Stimulated activated CD8-positive, alpha-beta memory T cell treated with anti-CD3 and anti-CD28 coated beads, Interleukin-4, amount 100 ng/mL, for 4 hours (primary cell): Measurements from ENCODE around the gene C10orf88.
"Not testable (repeated sequence)": the region's sequence is repeated elsewhere in the genome, so short reads cannot be mapped to it uniquely, and the experiment has no call there.

ENCODE experiments used
- DNase-seq, 2 donors: peaks; one replicate each; pipeline ENCODE4 v3.0.0-alpha.2; 2020; ENCODE audit warnings: low read depth in 2 of 2, low spot score in 1 of 2

The C10orf88 gene

GRCh38 chr10:122966879-122967278 lies 12.9 kb upstream of the C10orf88 start:
- DNase-seq = no peak

- no peak for DNase-seq
Measured at GRCh38 chr10:122962405-122962804, 8.4 kb upstream of the C10orf88 start.

GRCh38 chr10:122957474-122957873 lies 3.4 kb upstream of the C10orf88 start:
- DNase-seq = no peak

- DNase-seq = no peak
Measured at GRCh38 chr10:122955892-122956291, 1.9 kb upstream of the C10orf88 start.

- no peak for DNase-seq
Measured at GRCh38 chr10:122954731-122955050, 664 bp upstream of the C10orf88 start.

GRCh38 chr10:122949296-122949695 lies 4.7 kb downstream of the C10orf88 start:
- no peak for DNase-seq

GRCh38 chr10:122939856-122940543 lies 14.0 kb downstream of the C10orf88 start:
- DNase-seq = no peak

GRCh38 chr10:122939133-122939855 lies 14.7 kb downstream of the C10orf88 start:
- no peak for DNase-seq

- DNase-seq = no peak
Measured at GRCh38 chr10:122931088-122931906, 22.7 kb downstream of the C10orf88 start.

GRCh38 chr10:122930140-122930539 lies 23.9 kb downstream of the C10orf88 start:
- DNase-seq = no peak

- DNase-seq = no peak
Measured at GRCh38 chr10:122915700-122916099, 38.3 kb downstream of the C10orf88 start.

- DNase-seq = no peak
Measured at GRCh38 chr10:122911889-122912484, 42.0 kb downstream of the C10orf88 start.

- no peak for DNase-seq
Measured at GRCh38 chr10:122910310-122910709, 43.7 kb downstream of the C10orf88 start, which contains the start of gene FAM24A. TSS of gene FAM24A (plus strand) at chr10:122910610. CDS start at chr10:122911635, 1,025 bp downstream.

GRCh38 chr10:122903861-122904260 lies 50.2 kb downstream of the C10orf88 start:
- DNase-seq = not testable (repeated sequence)

GRCh38 chr10:122894261-122894944 lies 59.6 kb downstream of the C10orf88 start:
- DNase-seq = no peak

GRCh38 chr10:122884166-122884565 lies 69.9 kb downstream of the C10orf88 start:
- DNase-seq = no peak

GRCh38 chr10:122882766-122883165 lies 71.3 kb downstream of the C10orf88 start:
- DNase-seq = no peak
